Mesenchymal stem cell (in vitro differentiated cells and primary cell): ENCODE data around the gene PCNX2.

ENCODE experiments used
- DNase-seq: peaks from one replicate; pipeline ENCODE4 v3.0.0-alpha.2; 2013
- H2AFZ ChIP-seq: one replicate; pipeline ENCODE4 v1.6.1; 2013; ENCODE audit warnings: low read depth, mild to moderate bottlenecking, control low read depth, inconsistent platforms, low read length, moderate library complexity
- H2AK5ac ChIP-seq: 2 replicates; pipeline ENCODE4 v1.6.1; 2013; ENCODE audit warnings: low read length, moderate library complexity, mild to moderate bottlenecking, inconsistent platforms; ENCODE audit not compliant: severe bottlenecking
- H2BK120ac ChIP-seq: one replicate; pipeline ENCODE4 v1.6.1; 2013; ENCODE audit warnings: low read depth, mild to moderate bottlenecking, inconsistent platforms, low read length, moderate library complexity
- H2BK12ac ChIP-seq, 2 experiments: one replicate each; pipeline ENCODE4 v1.6.1; 2013; ENCODE audit warnings: inconsistent platforms in 2 of 2, low read length in 2 of 2, mild to moderate bottlenecking in 2 of 2, moderate library complexity in 2 of 2, control low read depth in 1 of 2
- H2BK15ac ChIP-seq: one replicate; pipeline ENCODE4 v1.6.1; 2013; ENCODE audit warnings: mild to moderate bottlenecking, low read depth, inconsistent platforms; ENCODE audit not compliant: poor library complexity, severe bottlenecking
- H2BK5ac ChIP-seq: 2 replicates; pipeline ENCODE4 v1.6.1; 2013; ENCODE audit warnings: low read depth, mild to moderate bottlenecking, low read length, control low read depth, inconsistent platforms; ENCODE audit not compliant: poor library complexity, severe bottlenecking
- H3K14ac ChIP-seq, 2 experiments: one replicate each; pipeline ENCODE4 v1.6.1; 2013; ENCODE audit warnings: inconsistent platforms in 2 of 2, low read length in 2 of 2, control low read depth in 1 of 2, mild to moderate bottlenecking in 1 of 2, moderate library complexity in 1 of 2
- H3K18ac ChIP-seq, 2 experiments: one replicate each; pipeline ENCODE4 v1.6.1; 2013; ENCODE audit warnings: inconsistent platforms in 2 of 2, low read length in 2 of 2, control low read depth in 1 of 2, low read depth in 1 of 2, mild to moderate bottlenecking in 1 of 2
- H3K23ac ChIP-seq, 2 experiments: one replicate each; pipeline ENCODE4 v1.6.1; 2013; ENCODE audit warnings: inconsistent platforms in 2 of 2, low read length in 2 of 2, mild to moderate bottlenecking in 2 of 2, moderate library complexity in 2 of 2, control low read depth in 1 of 2
- H3K27ac ChIP-seq: 2 replicates; pipeline ENCODE4 v1.5.1; 2013; ENCODE audit warnings: mild to moderate bottlenecking, moderate library complexity, low read length, control low read depth, inconsistent platforms; ENCODE audit not compliant: poor library complexity, severe bottlenecking
- H3K27me3 ChIP-seq, 2 experiments: 2 replicates each; pipeline versions ENCODE4 v1.6.1 to v1.7.0; 2013; ENCODE audit warnings: low read length in 2 of 2, mild to moderate bottlenecking in 2 of 2, moderate library complexity in 2 of 2, control low read depth in 1 of 2, inconsistent platforms in 1 of 2; ENCODE audit not compliant: control insufficient read depth in 1 of 2, insufficient read depth in 1 of 2
- H3K36me3 ChIP-seq, 2 experiments: 2 replicates each; pipeline versions ENCODE4 v1.6.1 to v1.7.0; 2013; ENCODE audit warnings: low read length in 2 of 2, control low read depth in 1 of 2, inconsistent platforms in 1 of 2, low read depth in 1 of 2, mild to moderate bottlenecking in 1 of 2; ENCODE audit not compliant: insufficient read depth in 2 of 2, control insufficient read depth in 1 of 2
- H3K4ac ChIP-seq, 2 experiments: one replicate each; pipeline ENCODE4 v1.6.1; 2013; ENCODE audit warnings: inconsistent platforms in 2 of 2, low read length in 2 of 2, mild to moderate bottlenecking in 2 of 2, moderate library complexity in 2 of 2, control low read depth in 1 of 2, low read depth in 1 of 2
- H3K4me1 ChIP-seq: 2 replicates; pipeline ENCODE4 v1.6.1; 2013; ENCODE audit warnings: low read depth, low read length, control low read depth; ENCODE audit not compliant: control insufficient read depth, insufficient read depth
- H3K4me2 ChIP-seq: 2 replicates; pipeline ENCODE4 v1.6.1; 2013; ENCODE audit warnings: low read length, mild to moderate bottlenecking, inconsistent platforms; ENCODE audit not compliant: poor library complexity, severe bottlenecking
- H3K4me3 ChIP-seq, 2 experiments: 2 replicates each; pipeline versions ENCODE4 v1.5.1 to v1.7.0; 2013; ENCODE audit warnings: low read length in 2 of 2, mild to moderate bottlenecking in 2 of 2, control low read depth in 1 of 2, low read depth in 1 of 2; ENCODE audit not compliant: insufficient read depth in 1 of 2
- H3K79me1 ChIP-seq: replicated peaks from 2 replicates; pipeline ENCODE4 v1.6.1; 2013; ENCODE audit warnings: mild to moderate bottlenecking, control low read depth, low read length, inconsistent platforms; ENCODE audit not compliant: poor library complexity, severe bottlenecking
- H3K9ac ChIP-seq: 2 replicates; pipeline ENCODE4 v1.7.0; 2013; ENCODE audit warnings: mild to moderate bottlenecking, low read length, moderate library complexity
- H3K9me3 ChIP-seq: 2 replicates; pipeline ENCODE4 v1.7.0; 2013; ENCODE audit warnings: mild to moderate bottlenecking, low read length; ENCODE audit not compliant: control insufficient read depth
- H4K8ac ChIP-seq: one replicate; pipeline ENCODE4 v1.6.1; 2013; ENCODE audit warnings: inconsistent platforms, mild to moderate bottlenecking, low read length, moderate library complexity
- H4K91ac ChIP-seq: one replicate; pipeline ENCODE4 v1.6.1; 2013; ENCODE audit warnings: mild to moderate bottlenecking, low read length, inconsistent platforms
- WGBS: methylation state at CpG from one replicate; pipeline ENCODE4 v1.1.7; 2013; ENCODE audit warnings: mixed read lengths; 5-methylcytosine and 5-hydroxymethylcytosine counted together

Gene PCNX2

DNA sequence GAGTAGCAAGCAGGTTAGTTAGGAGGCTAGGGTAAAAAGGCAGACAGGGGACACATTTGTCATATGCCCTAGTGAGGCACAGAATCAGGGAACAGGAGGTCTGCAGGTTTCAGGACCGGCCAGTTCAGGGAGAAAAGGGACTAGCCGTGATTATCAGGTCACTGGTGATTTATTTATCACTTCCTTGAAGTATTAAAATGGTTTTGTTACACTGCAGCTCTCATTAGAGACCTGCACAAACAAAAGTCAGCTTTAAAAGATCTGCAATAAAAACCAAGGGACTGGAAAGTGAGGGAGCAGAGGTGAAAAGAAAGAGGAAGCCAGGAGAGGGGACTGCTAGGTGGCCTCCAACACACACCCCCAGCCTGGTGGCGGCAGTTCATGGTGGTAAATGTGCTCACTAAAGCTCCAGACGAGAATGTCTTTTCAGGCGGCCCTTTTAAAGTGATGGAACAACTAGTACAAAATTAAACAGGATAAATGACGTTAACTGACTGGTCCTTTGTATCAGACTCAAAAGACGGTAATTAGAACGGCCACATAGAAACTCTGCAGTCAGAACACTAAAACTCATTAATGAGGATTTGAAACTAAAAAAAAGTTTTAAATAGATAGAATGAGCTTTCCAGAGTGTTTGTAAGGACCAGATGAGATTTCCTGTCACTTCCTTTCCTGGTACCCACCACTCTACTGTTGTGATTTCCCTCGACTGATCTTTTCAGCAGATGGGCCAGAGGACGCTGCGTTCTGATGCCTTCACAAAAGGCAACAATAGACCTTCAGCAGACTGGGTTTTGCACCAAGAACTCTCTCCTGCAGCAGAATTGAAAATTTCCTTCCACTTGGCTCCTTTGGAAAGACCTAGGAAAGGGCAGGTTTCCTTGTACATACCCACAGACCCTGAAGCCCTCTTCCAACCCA lies 208.3 kb downstream of the PCNX2 start:
- WGBS, result 88% methylated on average over 7 of the region's 11 CpGs
- Histone ChIP-seq H3K79me1 (peaks cover 1% of the 10 kb centered on the region), H3K27me3 (no peaks in the 10 kb centered on the region)

DNA sequence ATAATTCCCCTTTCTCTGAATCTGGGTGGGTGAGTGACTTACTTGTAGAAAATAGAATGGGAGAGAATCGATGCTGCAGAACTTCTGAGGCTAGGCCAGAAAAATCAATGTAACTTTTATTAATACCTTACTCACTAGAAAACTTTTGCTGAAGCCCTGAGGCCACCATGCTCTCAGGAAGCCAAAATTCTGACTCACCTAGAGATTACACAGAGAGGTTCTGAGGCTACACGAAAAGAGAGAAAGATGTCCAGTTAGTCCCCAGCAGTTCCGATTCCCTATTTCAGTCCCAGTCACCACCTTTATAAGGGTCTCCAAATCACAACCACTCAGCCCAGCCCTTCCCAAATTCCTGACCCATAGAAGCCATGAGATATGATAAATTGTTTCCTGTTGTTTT lies 210.0 kb downstream of the PCNX2 start:
- H3K14ac ChIP-seq, result no peak overlapping the region
- peaks cover 1% of the 10 kb centered on the region for H3K79me1 ChIP-seq
- no peak overlapping the region for H3K9ac ChIP-seq
- H3K23ac ChIP-seq, result no peak overlapping the region
- H3K36me3 ChIP-seq, result peaks cover 11 to 74% of the 10 kb centered on the region in 2 experiments
- no peak overlapping the region for H2BK12ac ChIP-seq
- no peak overlapping the region for H2BK15ac ChIP-seq
- H4K91ac ChIP-seq, result no peak overlapping the region
- no peak overlapping the region for H3K4me2 ChIP-seq
- H3K4me3 ChIP-seq, result no peak overlapping the region
- DNase-seq, result no peak
- no peak overlapping the region for H2AFZ ChIP-seq
- H2AK5ac ChIP-seq, result peak overlapping the region; percentile 38
- no peaks in the 10 kb centered on the region for H3K9me3 ChIP-seq
- H3K27me3 ChIP-seq, result no peaks in the 10 kb centered on the region
- no peak overlapping the region for H3K4ac ChIP-seq
- H3K4me1 ChIP-seq, result peaks cover 7% of the 10 kb centered on the region
- H2BK5ac ChIP-seq, result no peak overlapping the region
- H3K18ac ChIP-seq, result no peak overlapping the region
- no peak overlapping the region for H3K27ac ChIP-seq
- H2BK120ac ChIP-seq, result no peak overlapping the region
- H4K8ac ChIP-seq, result no peak overlapping the region
- 90% methylated on average over 2 of the region's 3 CpGs for WGBS

More for the DNA sequence above, 208.3 kb downstream of the PCNX2 start:
- no peak overlapping the region for H3K27ac ChIP-seq
- no peaks in the 10 kb centered on the region for H3K9me3 ChIP-seq
- peak overlapping the region in 1 of 2 experiments; percentile 75 for H2BK12ac ChIP-seq
- H3K23ac ChIP-seq, result no peak overlapping the region
- peak overlapping the region; percentile 67 for H2BK15ac ChIP-seq
- no peak overlapping the region for H3K4ac ChIP-seq
- no peak overlapping the region for H3K4me2 ChIP-seq
- peaks cover 11 to 73% of the 10 kb centered on the region in 2 experiments for H3K36me3 ChIP-seq
- H3K4me1 ChIP-seq, result peaks cover 3% of the 10 kb centered on the region
- peak overlapping the region in 1 of 2 experiments; percentile 14 for H3K18ac ChIP-seq
- H3K4me3 ChIP-seq, result no peak overlapping the region
- H2BK120ac ChIP-seq, result no peak overlapping the region
- no peak overlapping the region for H3K14ac ChIP-seq
- H4K91ac ChIP-seq, result no peak overlapping the region
- no peak for DNase-seq
- H2AK5ac ChIP-seq, result peak overlapping the region; percentile 95
- H4K8ac ChIP-seq, result no peak overlapping the region
- no peak overlapping the region for H2BK5ac ChIP-seq
- H2AFZ ChIP-seq, result no peak overlapping the region
- H3K9ac ChIP-seq, result no peak overlapping the region

DNA sequence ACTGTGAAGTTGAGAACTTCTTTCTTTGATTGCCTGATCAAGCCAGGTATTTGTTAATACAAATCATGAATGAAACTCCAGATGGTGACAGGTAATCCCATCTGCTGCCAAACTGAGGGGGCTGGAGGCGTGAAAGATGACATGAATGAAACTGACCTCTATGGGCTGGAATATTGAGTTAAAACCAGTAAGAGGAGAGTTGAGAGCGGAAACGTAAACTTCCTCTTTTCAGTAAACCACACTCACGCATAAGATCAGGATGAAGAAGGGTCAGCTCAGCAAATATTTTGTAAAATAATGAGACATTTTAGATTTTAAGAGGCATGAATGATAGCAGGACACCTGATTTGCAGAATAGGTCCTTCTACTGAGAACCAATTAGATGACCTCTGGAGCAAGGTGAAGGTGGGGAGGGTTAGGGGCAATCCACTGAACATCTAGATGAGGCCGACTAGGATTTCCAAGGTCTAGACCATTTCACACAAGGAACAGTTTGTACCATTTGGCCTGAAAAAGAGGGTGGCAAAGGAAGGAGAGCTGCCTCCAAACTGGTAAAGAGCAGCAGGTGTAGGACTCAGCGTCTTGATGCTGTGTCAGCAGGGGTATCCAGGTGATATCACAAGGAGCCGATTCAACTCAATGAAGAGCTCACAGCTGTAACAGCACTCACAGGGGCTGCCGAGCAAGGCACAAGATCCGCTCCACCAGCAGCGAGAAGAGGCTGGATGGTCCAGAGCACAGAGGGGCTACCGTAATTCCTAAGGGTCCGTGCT lies 212.6 kb downstream of the PCNX2 start:
- H3K14ac ChIP-seq, result no peak overlapping the region
- 95% methylated on average over 9 of the region's 12 CpGs for WGBS

DNA sequence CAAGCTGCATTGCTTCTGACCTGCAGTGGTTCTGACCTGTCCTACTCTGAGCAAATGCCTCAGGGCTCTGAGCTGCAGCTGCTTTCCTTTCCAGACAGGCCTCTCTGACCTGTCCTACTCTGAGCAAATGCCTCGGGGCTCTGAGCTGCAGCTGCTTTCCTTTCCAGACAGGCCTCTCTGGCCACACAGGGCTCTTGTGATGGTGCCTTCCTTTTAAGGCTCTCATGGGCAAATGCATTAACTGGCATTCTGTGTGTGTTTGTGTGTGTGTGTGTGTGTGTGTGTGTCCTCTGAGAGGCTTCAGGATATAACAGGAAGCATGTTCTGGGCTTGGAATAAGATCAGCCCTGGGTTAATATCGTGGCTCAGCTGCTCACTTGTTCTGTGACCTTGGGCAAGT lies 213.8 kb downstream of the PCNX2 start:
- Histone ChIP-seq H2AFZ (no peak overlapping the region), H3K18ac (no peak overlapping the region)

More for the DNA sequence above, 212.6 kb downstream of the PCNX2 start:
- Histone ChIP-seq H3K9ac (no peak overlapping the region), H4K8ac (no peak overlapping the region), H3K23ac (no peak overlapping the region), H2BK5ac (no peak overlapping the region), H3K4me3 (no peak overlapping the region), H3K9me3 (no peaks in the 10 kb centered on the region), H3K27me3 (peaks cover 0 to 4% of the 10 kb centered on the region in 2 experiments), H3K4me1 (peaks cover 8% of the 10 kb centered on the region), H2AK5ac (peak overlapping the region; percentile 42), H3K4ac (no peak overlapping the region), H3K36me3 (peaks cover 6 to 53% of the 10 kb centered on the region in 2 experiments), H2AFZ (no peak overlapping the region), H2BK15ac (peak overlapping the region; percentile 15), H2BK12ac (no peak overlapping the region), H3K27ac (no peak overlapping the region), H3K4me2 (no peak overlapping the region), H2BK120ac (no peak overlapping the region), H3K18ac (no peak overlapping the region), H4K91ac (no peak overlapping the region), H3K79me1 (peaks cover 3% of the 10 kb centered on the region)
- DNase-seq, result no peak

More for the DNA sequence above, 213.8 kb downstream of the PCNX2 start:
- peaks cover 3 to 42% of the 10 kb centered on the region in 2 experiments for H3K36me3 ChIP-seq
- peaks cover 7% of the 10 kb centered on the region for H3K4me1 ChIP-seq
- H3K27ac ChIP-seq, result peak overlapping the region; percentile 78
- no peak overlapping the region for H2BK12ac ChIP-seq
- no peak overlapping the region for H2AK5ac ChIP-seq
- H3K4me3 ChIP-seq, result no peak overlapping the region
- no peak overlapping the region for H4K8ac ChIP-seq
- H2BK5ac ChIP-seq, result no peak overlapping the region
- no peak overlapping the region for H3K4ac ChIP-seq
- WGBS, result 10% methylated on average over 2 of the region's 2 CpGs
- DNase-seq, result peak; percentile 78
- no peak overlapping the region for H4K91ac ChIP-seq
- H3K79me1 ChIP-seq, result peaks cover 1% of the 10 kb centered on the region
- no peak overlapping the region for H3K4me2 ChIP-seq
- H3K14ac ChIP-seq, result no peak overlapping the region
- no peaks in the 10 kb centered on the region for H3K9me3 ChIP-seq
- no peak overlapping the region for H3K9ac ChIP-seq
- H3K23ac ChIP-seq, result no peak overlapping the region
- no peak overlapping the region for H2BK120ac ChIP-seq
- H3K27me3 ChIP-seq, result peaks cover 0 to 4% of the 10 kb centered on the region in 2 experiments
- no peak overlapping the region for H2BK15ac ChIP-seq
